H9 (cell line): ENCODE data around the gene NEK11. TPM values are rescaled to one million over a fixed set of nuclear protein-coding genes. Genes with fewer than 3 reads are reported as not detected.

Source experiments
- DNase-seq: peaks from one replicate; pipeline ENCODE4 v3.0.0-alpha.2; 2017
- H2AFZ ChIP-seq: one replicate; pipeline ENCODE4 v1.6.1; 2013; ENCODE audit warnings: mild to moderate bottlenecking, low read length, control low read depth, moderate library complexity
- H2AK5ac ChIP-seq: 2 replicates; pipeline ENCODE4 v1.6.1; 2013; ENCODE audit warnings: low read length, control low read depth, mixed read lengths; ENCODE audit not compliant: insufficient read length
- H2BK120ac ChIP-seq: one replicate; pipeline ENCODE4 v1.6.1; 2013; ENCODE audit warnings: low read depth, mild to moderate bottlenecking, low read length, control low read depth, inconsistent platforms; ENCODE audit not compliant: poor library complexity, severe bottlenecking
- H2BK12ac ChIP-seq: 2 replicates; pipeline ENCODE4 v1.6.1; 2013; ENCODE audit warnings: low read length, control low read depth, mixed read lengths, low read depth; ENCODE audit not compliant: insufficient read length
- H2BK15ac ChIP-seq: 2 replicates; pipeline ENCODE4 v1.6.1; 2013; ENCODE audit warnings: low read depth, low read length, control low read depth
- H2BK20ac ChIP-seq: one replicate; pipeline ENCODE4 v1.6.1; 2013; ENCODE audit warnings: low read depth, mild to moderate bottlenecking, low read length, control low read depth, inconsistent platforms; ENCODE audit not compliant: poor library complexity, severe bottlenecking
- H2BK5ac ChIP-seq: 2 replicates; pipeline ENCODE4 v1.6.1; 2013; ENCODE audit warnings: low read length, control low read depth, mixed read lengths; ENCODE audit not compliant: insufficient read length
- H3K14ac ChIP-seq: 2 replicates; pipeline ENCODE4 v1.6.1; 2013; ENCODE audit warnings: low read length, control low read depth; ENCODE audit not compliant: insufficient read depth
- H3K18ac ChIP-seq: 2 replicates; pipeline ENCODE4 v1.6.1; 2013; ENCODE audit warnings: low read depth, mild to moderate bottlenecking, mixed read lengths, low read length, control low read depth; ENCODE audit not compliant: insufficient read length
- H3K23ac ChIP-seq: 2 replicates; pipeline ENCODE4 v1.6.1; 2013; ENCODE audit warnings: low read length, control low read depth, mixed read lengths, low read depth; ENCODE audit not compliant: insufficient read length
- H3K23me2 ChIP-seq: 2 replicates; pipeline ENCODE4 v1.6.1; 2013; ENCODE audit warnings: low read depth, mild to moderate bottlenecking, mixed read lengths, low read length, control low read depth; ENCODE audit not compliant: insufficient read length, poor library complexity, severe bottlenecking
- H3K27ac ChIP-seq: 2 replicates; pipeline ENCODE4 v1.5.1; 2013; ENCODE audit warnings: low read length, control low read depth, mixed read lengths, low read depth; ENCODE audit not compliant: insufficient read length
- H3K27me3 ChIP-seq: 2 replicates; pipeline ENCODE4 v1.6.1; 2013; ENCODE audit warnings: low read length, control low read depth, inconsistent platforms; ENCODE audit not compliant: insufficient read depth
- H3K4ac ChIP-seq: 2 replicates; pipeline ENCODE4 v1.6.1; 2013; ENCODE audit warnings: low read depth, mild to moderate bottlenecking, control low read depth, inconsistent platforms, low read length, moderate library complexity
- H3K4me1 ChIP-seq: 2 replicates; pipeline ENCODE4 v1.6.1; 2013; ENCODE audit warnings: low read length, control low read depth, inconsistent platforms; ENCODE audit not compliant: insufficient read depth
- H3K4me2 ChIP-seq: 2 replicates; pipeline ENCODE4 v1.6.1; 2013; ENCODE audit warnings: low read length, control low read depth, mixed read lengths; ENCODE audit not compliant: insufficient read length, insufficient read depth
- H3K56ac ChIP-seq: 2 replicates; pipeline ENCODE4 v1.6.1; 2013; ENCODE audit warnings: low read depth, mild to moderate bottlenecking, mixed read lengths, low read length, control low read depth; ENCODE audit not compliant: insufficient read length
- H3K79me1 ChIP-seq: 2 replicates; pipeline ENCODE4 v1.6.1; 2013; ENCODE audit warnings: low read depth, mild to moderate bottlenecking, moderate library complexity, low read length, control low read depth, inconsistent platforms; ENCODE audit not compliant: insufficient read depth, poor library complexity, severe bottlenecking
- H3K79me2 ChIP-seq: 2 replicates; pipeline ENCODE4 v1.6.1; 2013; ENCODE audit warnings: low read length, control low read depth, inconsistent platforms; ENCODE audit not compliant: insufficient read depth
- H3K9ac ChIP-seq: 2 replicates; pipeline ENCODE4 v1.6.1; 2013; ENCODE audit warnings: low read length, control low read depth, mixed read lengths; ENCODE audit not compliant: insufficient read length; ENCODE audit errors: extremely low read depth
- H3K9me3 ChIP-seq: one replicate; pipeline ENCODE4 v1.6.1; 2013; ENCODE audit warnings: low read depth, low read length, inconsistent platforms; ENCODE audit not compliant: control insufficient read depth
- H3T11ph ChIP-seq: one replicate; pipeline ENCODE4 v1.6.1; 2013; ENCODE audit warnings: mild to moderate bottlenecking, low read length, control low read depth, inconsistent platforms
- H4K20me1 ChIP-seq: one replicate; pipeline ENCODE4 v1.6.1; 2013; ENCODE audit not compliant: control insufficient read depth, insufficient read length, insufficient read depth
- H4K5ac ChIP-seq: 2 replicates; pipeline ENCODE4 v1.6.1; 2013; ENCODE audit warnings: low read depth, mild to moderate bottlenecking, mixed read lengths, low read length, control low read depth; ENCODE audit not compliant: insufficient read length
- H4K8ac ChIP-seq: replicated peaks from 2 replicates; pipeline ENCODE4 v1.6.1; 2013; ENCODE audit warnings: low read length, control low read depth, mixed read lengths, low read depth; ENCODE audit not compliant: insufficient read length
- H4K91ac ChIP-seq: 2 replicates; pipeline ENCODE4 v1.6.1; 2013; ENCODE audit warnings: low read depth, mild to moderate bottlenecking, moderate library complexity, mixed read lengths, low read length, control low read depth; ENCODE audit not compliant: insufficient read length
- H3K27ac Mint-ChIP-seq, 3 experiments: 2 replicates in 2 of 3; 3 replicates in 1 of 3; pipeline ENCODE4 v1.8.0; 2020 to 2021; ENCODE audit warnings: mixed read lengths in 3 of 3, mild to moderate bottlenecking in 1 of 3, moderate library complexity in 1 of 3
- H3K27me3 Mint-ChIP-seq: 2 replicates; pipeline ENCODE4 v1.8.0; 2021; ENCODE audit warnings: low read depth, mild to moderate bottlenecking, moderate library complexity, mixed read lengths
- H3K36me3 Mint-ChIP-seq, 3 experiments: 2 replicates in 2 of 3; 3 replicates in 1 of 3; pipeline ENCODE4 v1.8.0; 2020 to 2021; ENCODE audit warnings: low read depth in 3 of 3, mixed read lengths in 3 of 3; ENCODE audit not compliant: insufficient read depth in 1 of 3
- H3K4me1 Mint-ChIP-seq, 2 experiments: 2 replicates each; pipeline ENCODE4 v1.8.0; 2020; ENCODE audit warnings: mixed read lengths in 2 of 2
- H3K4me3 Mint-ChIP-seq, 2 experiments: 2 replicates in 1 of 2; 3 replicates in 1 of 2; pipeline ENCODE4 v1.8.0; 2020 to 2021; ENCODE audit warnings: mild to moderate bottlenecking in 2 of 2, mixed read lengths in 2 of 2, moderate library complexity in 1 of 2
- H3K9me3 Mint-ChIP-seq, 2 experiments: 2 replicates in 1 of 2; 3 replicates in 1 of 2; pipeline ENCODE4 v1.8.0; 2020; ENCODE audit warnings: mild to moderate bottlenecking in 2 of 2, mixed read lengths in 2 of 2, moderate library complexity in 1 of 2
- WGBS: extraction: QIAGEN DNeasy Blood & Tissue Kit; methylation state at CpG from one replicate; pipeline ENCODE4 v1.1.7; 2013; ENCODE audit warnings: missing lambda C conversion rate, low lambda C conversion rate, mixed read lengths; ENCODE audit not compliant: insufficient read length; ENCODE audit errors: extremely low coverage; 5-methylcytosine and 5-hydroxymethylcytosine counted together
- total RNA-seq: library from RNA; stranded (reverse); gene quantifications from 2 replicates; pipeline ENCODE4 v1.2.1, GENCODE V29; 2021
- TF ChIP-seq, protein P1 (sequence below): fragments of 200-600 bp; sonication (generic); conservative IDR thresholded peaks from 3 replicates; pipeline ENCODE4 v1.8.0; 2021; ENCODE audit warnings: antibody characterized with exemption, mild to moderate bottlenecking

NEK11 gene
- total RNA-seq, 1 experiment from 2014 or later: 2.5 TPM

DNA sequence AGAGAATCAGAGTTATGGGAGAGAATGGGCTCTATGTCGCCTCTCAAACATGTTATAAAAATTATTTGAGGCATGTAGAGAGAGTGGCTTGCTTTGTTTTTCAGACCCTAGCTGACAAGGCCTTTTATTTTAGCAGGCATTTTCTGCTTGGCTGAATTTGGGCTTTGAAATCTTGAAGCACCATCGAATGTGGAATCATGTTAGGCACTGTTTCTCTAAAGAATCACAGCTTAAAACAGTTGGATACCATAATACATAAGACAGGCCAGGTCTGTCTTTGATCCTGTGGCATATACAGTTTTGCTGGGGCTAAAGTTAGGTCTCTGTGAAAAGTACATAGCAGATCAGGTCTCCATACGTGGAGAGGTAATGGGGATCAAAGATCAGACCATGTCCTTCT lies 142.7 kb downstream of the NEK11 start:
- Histone ChIP-seq H2BK5ac (no peak overlapping the region), H2BK12ac (no peak overlapping the region), H3K79me1 (no peaks in the 10 kb centered on the region), H2AK5ac (no peak overlapping the region), H2BK15ac (no peak overlapping the region), H4K8ac (no peak overlapping the region), H4K91ac (no peak overlapping the region), H3K14ac (no peak overlapping the region), H3K4me2 (no peak overlapping the region), H4K20me1 (no peaks in the 10 kb centered on the region), H3K27ac (no peak overlapping the region), H3T11ph (no peak overlapping the region), H4K5ac (no peak overlapping the region), H2BK20ac (no peak overlapping the region), H3K56ac (no peak overlapping the region), H2BK120ac (no peak overlapping the region), H3K4ac (no peak overlapping the region), H3K9me3 (no peaks in the 10 kb centered on the region), H3K23me2 (no peaks in the 10 kb centered on the region), H2AFZ (no peak overlapping the region), H3K79me2 (no peaks in the 10 kb centered on the region), H3K4me1 (no peaks in the 10 kb centered on the region), H3K27me3 (no peaks in the 10 kb centered on the region), H3K9ac (no peak overlapping the region), H3K18ac (no peak overlapping the region), H3K23ac (no peak overlapping the region)
- H3K27ac Mint-ChIP-seq: no peak overlapping the region
- no CpG with 5 or more reads among the region's 3 CpGs for WGBS
- no peak for DNase-seq
- H3K9me3 Mint-ChIP-seq: no peaks in the 10 kb centered on the region; a peak in 1 of 5 replicates
- no peaks in the 10 kb centered on the region for H3K4me1 Mint-ChIP-seq
- no peaks in the 10 kb centered on the region for H3K36me3 Mint-ChIP-seq
- no peak overlapping the region for H3K4me3 Mint-ChIP-seq
- TF ChIP-seq, protein P1, sequence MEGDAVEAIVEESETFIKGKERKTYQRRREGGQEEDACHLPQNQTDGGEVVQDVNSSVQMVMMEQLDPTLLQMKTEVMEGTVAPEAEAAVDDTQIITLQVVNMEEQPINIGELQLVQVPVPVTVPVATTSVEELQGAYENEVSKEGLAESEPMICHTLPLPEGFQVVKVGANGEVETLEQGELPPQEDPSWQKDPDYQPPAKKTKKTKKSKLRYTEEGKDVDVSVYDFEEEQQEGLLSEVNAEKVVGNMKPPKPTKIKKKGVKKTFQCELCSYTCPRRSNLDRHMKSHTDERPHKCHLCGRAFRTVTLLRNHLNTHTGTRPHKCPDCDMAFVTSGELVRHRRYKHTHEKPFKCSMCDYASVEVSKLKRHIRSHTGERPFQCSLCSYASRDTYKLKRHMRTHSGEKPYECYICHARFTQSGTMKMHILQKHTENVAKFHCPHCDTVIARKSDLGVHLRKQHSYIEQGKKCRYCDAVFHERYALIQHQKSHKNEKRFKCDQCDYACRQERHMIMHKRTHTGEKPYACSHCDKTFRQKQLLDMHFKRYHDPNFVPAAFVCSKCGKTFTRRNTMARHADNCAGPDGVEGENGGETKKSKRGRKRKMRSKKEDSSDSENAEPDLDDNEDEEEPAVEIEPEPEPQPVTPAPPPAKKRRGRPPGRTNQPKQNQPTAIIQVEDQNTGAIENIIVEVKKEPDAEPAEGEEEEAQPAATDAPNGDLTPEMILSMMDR: no peak
- no peaks in the 10 kb centered on the region for H3K27me3 Mint-ChIP-seq
